WTC11 (cell line): ENCODE data around the gene DPYSL4. TPM values are rescaled to one million over a fixed set of nuclear protein-coding genes. Genes with fewer than 3 reads are reported as not detected.

Source experiments
- ATAC-seq: fragments of 200-7000 bp; cut with Tn5 transposase; 2 replicates; pipeline ENCODE4 v1.10.0; 2021; ENCODE audit warnings: mild to moderate bottlenecking, moderate library complexity
- CTCF ChIA-PET: fragments of 300-600 bp; sonication (Branson Sonifier 250); formaldehyde crosslinking; loops from one replicate; lab custom pipeline; 2021; ENCODE audit warnings: antibody characterized with exemption; lab: Charles Lee
- POLR2A ChIA-PET: fragments of 350-600 bp; sonication (Branson Sonifier 250); formaldehyde crosslinking; loops from one replicate; lab custom pipeline; 2021; ENCODE audit warnings: antibody characterized with exemption; lab: Charles Lee
- DNase-seq: peaks from one replicate; pipeline ENCODE4 v3.0.0; 2021; ENCODE audit warnings: low spot score
- H3K27ac Mint-ChIP-seq: 2 replicates; pipeline ENCODE4 v1.8.0; 2021; ENCODE audit warnings: mixed read lengths
- H3K27me3 Mint-ChIP-seq: 2 replicates; pipeline ENCODE4 v1.8.0; 2021; ENCODE audit warnings: low read depth, mild to moderate bottlenecking, moderate library complexity, mixed read lengths
- H3K36me3 Mint-ChIP-seq: 2 replicates; pipeline ENCODE4 v1.8.0; 2021; ENCODE audit warnings: mixed read lengths
- H3K4me1 Mint-ChIP-seq: 2 replicates; pipeline ENCODE4 v1.8.0; 2022; ENCODE audit warnings: mixed read lengths
- H3K4me3 Mint-ChIP-seq: 2 replicates; pipeline ENCODE4 v1.8.0; 2021; ENCODE audit warnings: mild to moderate bottlenecking, moderate library complexity, mixed read lengths
- H3K9me3 Mint-ChIP-seq: 2 replicates; pipeline ENCODE4 v1.8.0; 2021; ENCODE audit warnings: mixed read lengths
- ELF4 ChIP-seq: sonication (generic); formaldehyde crosslinking; IDR thresholded peaks from 2 replicates; pipeline ENCODE4 v1.8.1; 2022; ENCODE audit warnings: low read depth, mild to moderate bottlenecking, moderate library complexity, missing genetic modification reagents
- FOXP4 ChIP-seq: sonication (generic); formaldehyde crosslinking; IDR thresholded peaks from 2 replicates; pipeline ENCODE4 v1.8.0; 2022; ENCODE audit warnings: mild to moderate bottlenecking, missing genetic modification reagents
- JAZF1 ChIP-seq: fragments of 250-450 bp; sonication (Bioruptor Pico); IDR thresholded peaks from 2 replicates; pipeline ENCODE4 v1.9.0; 2021; ENCODE audit warnings: moderate library complexity, mild to moderate bottlenecking, inconsistent platforms
- JUN ChIP-seq: sonication (generic); formaldehyde crosslinking; IDR thresholded peaks from 2 replicates; pipeline ENCODE4 v1.8.0; 2023; ENCODE audit warnings: mild to moderate bottlenecking, missing genetic modification reagents
- MAX ChIP-seq: sonication (generic); formaldehyde crosslinking; IDR thresholded peaks from 2 replicates; pipeline ENCODE4 v1.8.0; 2022; ENCODE audit warnings: mild to moderate bottlenecking, missing genetic modification reagents
- RELA ChIP-seq: sonication (generic); formaldehyde crosslinking; IDR thresholded peaks from 2 replicates; pipeline ENCODE4 v1.8.1; 2022; ENCODE audit warnings: missing genetic modification reagents, mild to moderate bottlenecking, borderline replicate concordance
- SMAD4 ChIP-seq: sonication (generic); formaldehyde crosslinking; IDR thresholded peaks from 2 replicates; pipeline ENCODE4 v1.8.0; 2022; ENCODE audit warnings: mild to moderate bottlenecking, missing genetic modification reagents
- SP1 ChIP-seq: sonication (generic); formaldehyde crosslinking; conservative IDR thresholded peaks from 2 replicates; pipeline ENCODE4 v1.8.1; 2022; ENCODE audit warnings: missing genetic modification reagents
- TP53 ChIP-seq: sonication (generic); formaldehyde crosslinking; IDR thresholded peaks from 2 replicates; pipeline ENCODE4 v1.8.1; 2023; ENCODE audit warnings: mild to moderate bottlenecking, missing genetic modification reagents
- ZNF232 ChIP-seq: sonication (generic); formaldehyde crosslinking; IDR thresholded peaks from 2 replicates; pipeline ENCODE4 v1.8.0; 2022; ENCODE audit warnings: mild to moderate bottlenecking, missing genetic modification reagents
- ZNF263 ChIP-seq: sonication (generic); formaldehyde crosslinking; IDR thresholded peaks from 2 replicates; pipeline ENCODE4 v1.8.1; 2022; ENCODE audit warnings: low read depth, mild to moderate bottlenecking, moderate library complexity, missing genetic modification reagents
- ZNF671 ChIP-seq: fragments of 250-450 bp; sonication (Bioruptor Pico); IDR thresholded peaks from 2 replicates; pipeline ENCODE4 v1.8.0; 2021; ENCODE audit warnings: mild to moderate bottlenecking
- total RNA-seq: library from RNA; stranded (reverse); gene quantifications from 3 replicates; pipeline ENCODE4 v1.2.3, GENCODE V29; 2021
- TF ChIP-seq, protein P1 (sequence below): sonication (generic); formaldehyde crosslinking; IDR thresholded peaks from 2 replicates; pipeline ENCODE4 v1.8.0; 2022; ENCODE audit warnings: mild to moderate bottlenecking, missing genetic modification reagents
- TF ChIP-seq, protein P2 (sequence below): sonication (generic); formaldehyde crosslinking; conservative IDR thresholded peaks from 2 replicates; pipeline ENCODE4 v1.8.1; 2023; ENCODE audit warnings: mild to moderate bottlenecking, low read depth, missing genetic modification reagents, moderate library complexity
- TF ChIP-seq, protein P3 (sequence below): sonication (generic); formaldehyde crosslinking; IDR thresholded peaks from 2 replicates; pipeline ENCODE4 v1.8.0; 2023; ENCODE audit warnings: mild to moderate bottlenecking, missing genetic modification reagents
- TF ChIP-seq, protein P4 (sequence below): fragments of 250-450 bp; sonication (Bioruptor Pico); IDR thresholded peaks from 2 replicates; pipeline ENCODE4 v1.9.0; 2021; ENCODE audit warnings: mild to moderate bottlenecking
- TF ChIP-seq, protein P5 (sequence below): fragments of 200-600 bp; IDR thresholded peaks from 2 replicates; pipeline ENCODE4 v1.8.0; 2022; ENCODE audit warnings: antibody characterized with exemption
- TF ChIP-seq, protein P6 (sequence below): sonication (generic); formaldehyde crosslinking; conservative IDR thresholded peaks from 2 replicates; pipeline ENCODE4 v1.8.1; 2022; ENCODE audit warnings: mild to moderate bottlenecking, missing genetic modification reagents
- TF ChIP-seq, protein P7 (sequence below): fragments of 250-450 bp; sonication (Bioruptor Pico); IDR thresholded peaks from 2 replicates; pipeline ENCODE4 v2.1.2; 2022; ENCODE audit warnings: mild to moderate bottlenecking, moderate library complexity

Gene DPYSL4
- total RNA-seq, 1 experiment from 2014 or later, result 17.0 TPM

DNA sequence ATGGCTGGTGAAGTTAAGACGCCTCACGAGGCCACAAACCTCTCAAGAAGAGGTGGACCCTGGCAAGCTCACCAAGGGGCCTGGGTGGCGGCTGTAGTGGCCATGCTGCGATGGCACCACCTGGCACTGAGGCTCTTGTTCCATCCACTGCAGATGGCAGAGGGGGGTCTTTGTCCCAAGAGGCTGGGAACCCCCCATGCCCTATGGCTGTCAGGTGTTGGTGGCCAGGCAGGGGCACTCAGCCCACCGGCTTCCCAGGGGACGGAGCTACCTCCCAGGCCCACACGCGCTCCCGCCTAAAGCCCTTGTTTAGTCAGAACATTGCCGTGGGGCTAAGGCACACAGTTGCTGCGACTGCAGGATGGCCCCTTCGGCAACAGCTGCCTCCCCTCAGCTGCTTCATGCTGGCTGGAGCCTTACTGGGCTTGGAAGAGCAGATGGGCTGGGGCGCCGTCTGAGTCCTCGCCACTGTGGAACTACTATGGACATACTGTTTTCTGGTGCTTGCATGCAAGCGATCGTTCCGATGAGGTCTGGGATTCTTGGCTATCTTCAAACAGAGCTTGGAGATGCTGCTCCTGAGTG lies 46.8 kb downstream of the DPYSL4 start:
- Mint-ChIP-seq H3K27me3 (no peaks in the 10 kb centered on the region), H3K9me3 (no peaks in the 10 kb centered on the region), H3K27ac (no peak overlapping the region), H3K36me3 (no peaks in the 10 kb centered on the region), H3K4me1 (peaks cover 8% of the 10 kb centered on the region), H3K4me3 (no peak overlapping the region)
- DNase-seq (no peak), ATAC-seq (no peak)
- POLR2A ChIA-PET, result no interaction called here
- TF ChIP-seq, protein P1, sequence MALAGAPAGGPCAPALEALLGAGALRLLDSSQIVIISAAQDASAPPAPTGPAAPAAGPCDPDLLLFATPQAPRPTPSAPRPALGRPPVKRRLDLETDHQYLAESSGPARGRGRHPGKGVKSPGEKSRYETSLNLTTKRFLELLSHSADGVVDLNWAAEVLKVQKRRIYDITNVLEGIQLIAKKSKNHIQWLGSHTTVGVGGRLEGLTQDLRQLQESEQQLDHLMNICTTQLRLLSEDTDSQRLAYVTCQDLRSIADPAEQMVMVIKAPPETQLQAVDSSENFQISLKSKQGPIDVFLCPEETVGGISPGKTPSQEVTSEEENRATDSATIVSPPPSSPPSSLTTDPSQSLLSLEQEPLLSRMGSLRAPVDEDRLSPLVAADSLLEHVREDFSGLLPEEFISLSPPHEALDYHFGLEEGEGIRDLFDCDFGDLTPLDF (CRISPR knock-in tag), result no peak
- TF ChIP-seq, protein P2, sequence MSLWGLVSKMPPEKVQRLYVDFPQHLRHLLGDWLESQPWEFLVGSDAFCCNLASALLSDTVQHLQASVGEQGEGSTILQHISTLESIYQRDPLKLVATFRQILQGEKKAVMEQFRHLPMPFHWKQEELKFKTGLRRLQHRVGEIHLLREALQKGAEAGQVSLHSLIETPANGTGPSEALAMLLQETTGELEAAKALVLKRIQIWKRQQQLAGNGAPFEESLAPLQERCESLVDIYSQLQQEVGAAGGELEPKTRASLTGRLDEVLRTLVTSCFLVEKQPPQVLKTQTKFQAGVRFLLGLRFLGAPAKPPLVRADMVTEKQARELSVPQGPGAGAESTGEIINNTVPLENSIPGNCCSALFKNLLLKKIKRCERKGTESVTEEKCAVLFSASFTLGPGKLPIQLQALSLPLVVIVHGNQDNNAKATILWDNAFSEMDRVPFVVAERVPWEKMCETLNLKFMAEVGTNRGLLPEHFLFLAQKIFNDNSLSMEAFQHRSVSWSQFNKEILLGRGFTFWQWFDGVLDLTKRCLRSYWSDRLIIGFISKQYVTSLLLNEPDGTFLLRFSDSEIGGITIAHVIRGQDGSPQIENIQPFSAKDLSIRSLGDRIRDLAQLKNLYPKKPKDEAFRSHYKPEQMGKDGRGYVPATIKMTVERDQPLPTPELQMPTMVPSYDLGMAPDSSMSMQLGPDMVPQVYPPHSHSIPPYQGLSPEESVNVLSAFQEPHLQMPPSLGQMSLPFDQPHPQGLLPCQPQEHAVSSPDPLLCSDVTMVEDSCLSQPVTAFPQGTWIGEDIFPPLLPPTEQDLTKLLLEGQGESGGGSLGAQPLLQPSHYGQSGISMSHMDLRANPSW, result no peak
- TF ChIP-seq MAX (CRISPR knock-in tag) (no peak), SP1 (no peak), TP53 (CRISPR knock-in tag) (no peak), ELF4 (CRISPR knock-in tag) (no peak), ZNF232 (CRISPR knock-in tag) (no peak), JUN (CRISPR knock-in tag) (no peak), ZNF263 (CRISPR knock-in tag) (no peak), JAZF1 (CRISPR knock-in tag) (no peak), FOXP4 (CRISPR knock-in tag) (no peak), ZNF671 (no peak), SMAD4 (CRISPR knock-in tag) (no peak), RELA (CRISPR knock-in tag) (no peak)
- TF ChIP-seq, protein P3, sequence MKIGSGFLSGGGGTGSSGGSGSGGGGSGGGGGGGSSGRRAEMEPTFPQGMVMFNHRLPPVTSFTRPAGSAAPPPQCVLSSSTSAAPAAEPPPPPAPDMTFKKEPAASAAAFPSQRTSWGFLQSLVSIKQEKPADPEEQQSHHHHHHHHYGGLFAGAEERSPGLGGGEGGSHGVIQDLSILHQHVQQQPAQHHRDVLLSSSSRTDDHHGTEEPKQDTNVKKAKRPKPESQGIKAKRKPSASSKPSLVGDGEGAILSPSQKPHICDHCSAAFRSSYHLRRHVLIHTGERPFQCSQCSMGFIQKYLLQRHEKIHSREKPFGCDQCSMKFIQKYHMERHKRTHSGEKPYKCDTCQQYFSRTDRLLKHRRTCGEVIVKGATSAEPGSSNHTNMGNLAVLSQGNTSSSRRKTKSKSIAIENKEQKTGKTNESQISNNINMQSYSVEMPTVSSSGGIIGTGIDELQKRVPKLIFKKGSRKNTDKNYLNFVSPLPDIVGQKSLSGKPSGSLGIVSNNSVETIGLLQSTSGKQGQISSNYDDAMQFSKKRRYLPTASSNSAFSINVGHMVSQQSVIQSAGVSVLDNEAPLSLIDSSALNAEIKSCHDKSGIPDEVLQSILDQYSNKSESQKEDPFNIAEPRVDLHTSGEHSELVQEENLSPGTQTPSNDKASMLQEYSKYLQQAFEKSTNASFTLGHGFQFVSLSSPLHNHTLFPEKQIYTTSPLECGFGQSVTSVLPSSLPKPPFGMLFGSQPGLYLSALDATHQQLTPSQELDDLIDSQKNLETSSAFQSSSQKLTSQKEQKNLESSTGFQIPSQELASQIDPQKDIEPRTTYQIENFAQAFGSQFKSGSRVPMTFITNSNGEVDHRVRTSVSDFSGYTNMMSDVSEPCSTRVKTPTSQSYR (CRISPR knock-in tag), result no peak
- TF ChIP-seq, protein P4, sequence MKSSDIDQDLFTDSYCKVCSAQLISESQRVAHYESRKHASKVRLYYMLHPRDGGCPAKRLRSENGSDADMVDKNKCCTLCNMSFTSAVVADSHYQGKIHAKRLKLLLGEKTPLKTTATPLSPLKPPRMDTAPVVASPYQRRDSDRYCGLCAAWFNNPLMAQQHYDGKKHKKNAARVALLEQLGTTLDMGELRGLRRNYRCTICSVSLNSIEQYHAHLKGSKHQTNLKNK (CRISPR knock-in tag), result no peak
- TF ChIP-seq, protein P5, sequence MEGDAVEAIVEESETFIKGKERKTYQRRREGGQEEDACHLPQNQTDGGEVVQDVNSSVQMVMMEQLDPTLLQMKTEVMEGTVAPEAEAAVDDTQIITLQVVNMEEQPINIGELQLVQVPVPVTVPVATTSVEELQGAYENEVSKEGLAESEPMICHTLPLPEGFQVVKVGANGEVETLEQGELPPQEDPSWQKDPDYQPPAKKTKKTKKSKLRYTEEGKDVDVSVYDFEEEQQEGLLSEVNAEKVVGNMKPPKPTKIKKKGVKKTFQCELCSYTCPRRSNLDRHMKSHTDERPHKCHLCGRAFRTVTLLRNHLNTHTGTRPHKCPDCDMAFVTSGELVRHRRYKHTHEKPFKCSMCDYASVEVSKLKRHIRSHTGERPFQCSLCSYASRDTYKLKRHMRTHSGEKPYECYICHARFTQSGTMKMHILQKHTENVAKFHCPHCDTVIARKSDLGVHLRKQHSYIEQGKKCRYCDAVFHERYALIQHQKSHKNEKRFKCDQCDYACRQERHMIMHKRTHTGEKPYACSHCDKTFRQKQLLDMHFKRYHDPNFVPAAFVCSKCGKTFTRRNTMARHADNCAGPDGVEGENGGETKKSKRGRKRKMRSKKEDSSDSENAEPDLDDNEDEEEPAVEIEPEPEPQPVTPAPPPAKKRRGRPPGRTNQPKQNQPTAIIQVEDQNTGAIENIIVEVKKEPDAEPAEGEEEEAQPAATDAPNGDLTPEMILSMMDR, result no peak
- TF ChIP-seq, protein P6, sequence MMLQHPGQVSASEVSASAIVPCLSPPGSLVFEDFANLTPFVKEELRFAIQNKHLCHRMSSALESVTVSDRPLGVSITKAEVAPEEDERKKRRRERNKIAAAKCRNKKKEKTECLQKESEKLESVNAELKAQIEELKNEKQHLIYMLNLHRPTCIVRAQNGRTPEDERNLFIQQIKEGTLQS, result no peak
- TF ChIP-seq, protein P7, sequence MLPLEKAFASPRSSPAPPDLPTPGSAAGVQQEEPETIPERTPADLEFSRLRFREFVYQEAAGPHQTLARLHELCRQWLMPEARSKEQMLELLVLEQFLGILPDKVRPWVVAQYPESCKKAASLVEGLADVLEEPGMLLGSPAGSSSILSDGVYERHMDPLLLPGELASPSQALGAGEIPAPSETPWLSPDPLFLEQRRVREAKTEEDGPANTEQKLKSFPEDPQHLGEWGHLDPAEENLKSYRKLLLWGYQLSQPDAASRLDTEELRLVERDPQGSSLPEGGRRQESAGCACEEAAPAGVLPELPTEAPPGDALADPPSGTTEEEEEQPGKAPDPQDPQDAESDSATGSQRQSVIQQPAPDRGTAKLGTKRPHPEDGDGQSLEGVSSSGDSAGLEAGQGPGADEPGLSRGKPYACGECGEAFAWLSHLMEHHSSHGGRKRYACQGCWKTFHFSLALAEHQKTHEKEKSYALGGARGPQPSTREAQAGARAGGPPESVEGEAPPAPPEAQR (CRISPR knock-in tag), result no peak
- CTCF ChIA-PET, result interaction anchor here (1.4 to 2.1 kb wide), 2 partner anchors 14 to 127 kb away, joined by 4 to 9 read pairs; no protein-coding TSS in a partner anchor
